K562 (cell line): ENCODE results near the gene OXSR1. TPM values are rescaled to one million over a fixed set of nuclear protein-coding genes. Genes with fewer than 3 reads are reported as not detected.

Experiments
- CAMTA2 ChIP-seq: fragments of 250-450 bp; sonication (Bioruptor Pico); conservative IDR thresholded peaks from 2 replicates; pipeline ENCODE4 v1.5.1; 2022
- FOS ChIP-seq: IDR thresholded peaks from 3 replicates; pipeline ENCODE4 v1.6.1; 2011; ENCODE audit not compliant: insufficient read length; ENCODE audit errors: extremely low read depth
- KDM5B ChIP-seq: fragments of 200-600 bp; sonication (generic); IDR thresholded peaks from 2 replicates; pipeline ENCODE4 v1.6.1; 2012; ENCODE audit warnings: low read depth, mild to moderate bottlenecking, moderate library complexity, low read length, control low read depth, inconsistent platforms; ENCODE audit not compliant: insufficient replicate concordance
- NONO ChIP-seq, 2 experiments: fragments of 200-400 bp in 1 of 2; fragments of 450-650 bp in 1 of 2; formaldehyde crosslinking in 1 of 2; IDR thresholded peaks; 2 replicates each; pipeline ENCODE4 v1.6.1; 2017; ENCODE audit warnings: low read depth in 2 of 2, mild to moderate bottlenecking in 2 of 2, moderate library complexity in 2 of 2, low read length in 1 of 2
- PCBP1 ChIP-seq: fragments of 200-400 bp; formaldehyde crosslinking; IDR thresholded peaks from 2 replicates; pipeline ENCODE4 v1.6.1; 2018; ENCODE audit warnings: mild to moderate bottlenecking, low read depth, low read length; ENCODE audit not compliant: poor library complexity, severe bottlenecking
- PTRF ChIP-seq: fragments of 450-650 bp; IDR thresholded peaks from 2 replicates; pipeline ENCODE4 v1.6.1; 2016; ENCODE audit warnings: mild to moderate bottlenecking, missing genetic modification characterization, missing compliant biosample characterization
- RUNX1 ChIP-seq: sonication (generic); IDR thresholded peaks from 2 replicates; pipeline ENCODE4 v1.6.1; 2016; ENCODE audit warnings: antibody characterized with exemption, low read depth
- SOX6 ChIP-seq: fragments of 450-650 bp; IDR thresholded peaks from 2 replicates; pipeline ENCODE4 v1.6.1; 2014; ENCODE audit warnings: mild to moderate bottlenecking
- ZNF583 ChIP-seq: fragments of 250-450 bp; sonication (Bioruptor Pico); IDR thresholded peaks from 2 replicates; pipeline ENCODE4 v1.4.0; 2020
- ZNF766 ChIP-seq: fragments of 200-800 bp; sonication (Bioruptor generic); conservative IDR thresholded peaks from 2 replicates; pipeline ENCODE4 v1.6.1; 2016; ENCODE audit warnings: missing genetic modification characterization, missing compliant biosample characterization
- polyA plus RNA-seq, 8 experiments: library from polyadenylated mRNA; depleted of rRNA in 4 of 8; stranded (reverse) in 5 of 8; unstranded in 3 of 8; fragments of >200 nt; fragmentation: Nextera tagmentation in 2 of 8; fragmentation: Illumina TruSeq in 1 of 8; extraction: Ambion mirVana in 2 of 8; extraction: Trizol in 1 of 8; gene quantifications; 2 replicates each; pipeline versions ENCODE4 v1.2.1 to v1.2.3, GENCODE V29; 2011 to 2014; ENCODE audit warnings: inconsistent platforms in 1 of 8, missing spikeins in 1 of 8
- total RNA-seq, 7 experiments: library from RNA; depleted of rRNA in 6 of 7; stranded (reverse); fragments of >200 nt in 6 of 7; fragmentation: Illumina TruSeq in 2 of 7; extraction: Trizol in 2 of 7; gene quantifications; 2 replicates each; pipeline versions ENCODE4 v1.2.1 to v1.2.3, GENCODE V29; 2011 to 2021; ENCODE audit warnings: low replicate concordance in 1 of 7
- TF ChIP-seq, protein P1 (sequence below): fragments of 250-450 bp; sonication (Bioruptor Pico); IDR thresholded peaks from 2 replicates; pipeline ENCODE4 v1.6.1; 2021; ENCODE audit warnings: mild to moderate bottlenecking
- TF ChIP-seq, protein P2 (sequence below): fragments of 250-450 bp; sonication (Bioruptor Pico); IDR thresholded peaks from 2 replicates; pipeline ENCODE4 v1.8.0; 2021; ENCODE audit warnings: borderline replicate concordance, mild to moderate bottlenecking, moderate library complexity; ENCODE audit not compliant: poor library complexity, severe bottlenecking
- TF ChIP-seq, protein P3 (sequence below): fragments of 450-650 bp; IDR thresholded peaks from 2 replicates; pipeline ENCODE4 v1.6.1; 2016; ENCODE audit warnings: borderline replicate concordance

Gene OXSR1
- total and polyA plus RNA-seq, 9 of the 15 experiments (the other 6 are each of a cell fraction or from before 2014, with no cell fraction given), result 15.7 to 87.6 (median 48.7) TPM

DNA sequence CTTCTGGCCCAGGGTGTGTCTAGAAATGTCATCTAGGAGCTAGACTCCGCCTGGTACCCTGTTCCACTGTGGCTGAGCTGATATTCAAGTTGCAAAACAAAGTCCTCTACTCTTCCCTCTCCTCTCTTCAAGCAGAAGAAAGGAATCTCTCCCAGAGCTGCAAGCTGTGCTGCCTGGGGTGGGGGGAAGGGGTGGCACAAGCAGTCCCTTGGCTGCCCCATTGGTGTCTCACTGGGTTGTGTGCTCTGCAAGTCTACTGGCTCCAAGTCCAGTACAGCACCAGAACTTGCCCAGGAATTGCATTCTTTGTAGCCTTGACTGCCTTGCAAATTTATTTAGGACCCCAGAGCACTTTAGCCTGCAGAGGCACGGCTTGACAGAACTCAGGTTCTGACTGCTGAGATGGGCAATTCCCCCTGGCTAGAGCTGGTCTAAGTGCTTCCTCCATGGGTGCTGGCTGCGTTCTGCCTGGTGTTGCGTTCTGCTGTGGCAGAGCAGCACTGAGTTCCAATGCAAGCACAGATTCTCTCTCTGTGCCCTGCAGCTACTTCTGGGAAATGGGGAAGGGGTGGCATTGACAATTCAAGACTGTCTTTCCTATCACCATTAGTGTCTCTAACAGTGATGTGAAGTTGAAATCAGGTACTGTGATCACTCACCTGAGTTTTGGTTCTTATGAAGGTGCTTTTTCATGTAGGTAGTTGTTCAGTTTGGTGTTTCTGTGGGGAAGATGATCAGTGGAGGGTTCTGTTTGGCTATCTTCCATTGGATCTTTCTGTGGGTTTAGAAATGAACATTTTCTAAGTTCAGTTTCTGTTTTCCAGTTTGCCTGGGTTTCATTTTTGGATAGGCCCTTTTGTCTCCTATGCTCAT, 39.5 kb downstream of the OXSR1 start (continued):
- TF ChIP-seq FOS (no peak), KDM5B (no peak), PCBP1 (no peak), RUNX1 (no peak), CAMTA2 (CRISPR knock-in tag) (no peak), SOX6 (no peak), ZNF766 (CRISPR knock-in tag) (no peak), ZNF583 (CRISPR knock-in tag) (no peak), PTRF (tag) (no peak), NONO (IDR thresholded peaks at IDR 0.05; ENCODE audit: low read depth in 2 of 2, low read length in 1 of 2) (no peak)
- TF ChIP-seq, protein P1, sequence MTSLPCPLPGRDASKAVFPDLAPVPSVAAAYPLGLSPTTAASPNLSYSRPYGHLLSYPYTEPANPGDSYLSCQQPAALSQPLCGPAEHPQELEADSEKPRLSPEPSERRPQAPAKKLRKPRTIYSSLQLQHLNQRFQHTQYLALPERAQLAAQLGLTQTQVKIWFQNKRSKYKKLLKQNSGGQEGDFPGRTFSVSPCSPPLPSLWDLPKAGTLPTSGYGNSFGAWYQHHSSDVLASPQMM (CRISPR knock-in tag), result no peak
- TF ChIP-seq, protein P2, sequence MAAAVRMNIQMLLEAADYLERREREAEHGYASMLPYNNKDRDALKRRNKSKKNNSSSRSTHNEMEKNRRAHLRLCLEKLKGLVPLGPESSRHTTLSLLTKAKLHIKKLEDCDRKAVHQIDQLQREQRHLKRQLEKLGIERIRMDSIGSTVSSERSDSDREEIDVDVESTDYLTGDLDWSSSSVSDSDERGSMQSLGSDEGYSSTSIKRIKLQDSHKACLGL, result no peak
- TF ChIP-seq, protein P3, sequence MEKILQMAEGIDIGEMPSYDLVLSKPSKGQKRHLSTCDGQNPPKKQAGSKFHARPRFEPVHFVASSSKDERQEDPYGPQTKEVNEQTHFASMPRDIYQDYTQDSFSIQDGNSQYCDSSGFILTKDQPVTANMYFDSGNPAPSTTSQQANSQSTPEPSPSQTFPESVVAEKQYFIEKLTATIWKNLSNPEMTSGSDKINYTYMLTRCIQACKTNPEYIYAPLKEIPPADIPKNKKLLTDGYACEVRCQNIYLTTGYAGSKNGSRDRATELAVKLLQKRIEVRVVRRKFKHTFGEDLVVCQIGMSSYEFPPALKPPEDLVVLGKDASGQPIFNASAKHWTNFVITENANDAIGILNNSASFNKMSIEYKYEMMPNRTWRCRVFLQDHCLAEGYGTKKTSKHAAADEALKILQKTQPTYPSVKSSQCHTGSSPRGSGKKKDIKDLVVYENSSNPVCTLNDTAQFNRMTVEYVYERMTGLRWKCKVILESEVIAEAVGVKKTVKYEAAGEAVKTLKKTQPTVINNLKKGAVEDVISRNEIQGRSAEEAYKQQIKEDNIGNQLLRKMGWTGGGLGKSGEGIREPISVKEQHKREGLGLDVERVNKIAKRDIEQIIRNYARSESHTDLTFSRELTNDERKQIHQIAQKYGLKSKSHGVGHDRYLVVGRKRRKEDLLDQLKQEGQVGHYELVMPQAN, result no peak
